Measurements from ENCODE around the gene ALDH9A1. TPM values are rescaled to one million over a fixed set of nuclear protein-coding genes. Genes with fewer than 3 reads are reported as not detected.
"Not testable (repeated sequence)": the region's sequence is repeated elsewhere in the genome, so short reads cannot be mapped to it uniquely, and the experiment has no call there.

The ALDH9A1 gene
- total and polyA plus RNA-seq, 10 of the 15 experiments (the other 5 are each of a cell fraction or from before 2014, with no cell fraction given): 25.7 to 106 (median 36.3) TPM

- TF ChIP-seq ATF3 (IDR thresholded peaks at IDR 0.05; ENCODE audit: borderline replicate concordance, extremely low read depth, low read depth, low read length) (no peak), JUNB (IDR thresholded peaks at IDR 0.05) (no peak), TARDBP (IDR thresholded peaks at IDR 0.05; ENCODE audit: borderline replicate concordance) (no peak), SIX5 (IDR thresholded peaks at IDR 0.05; ENCODE audit: low read depth, low read length, severe bottlenecking) (no peak), IKZF2 (IDR thresholded peaks at IDR 0.05) (no peak), FOXK2 (IDR thresholded peaks at IDR 0.05) (no peak)
Measured at GRCh38 chr1:165641231-165641987, 57.0 kb downstream of the ALDH9A1 start (continued).

- 52% methylated on average over 1 of the region's 1 CpG for WGBS (ENCODE audit: insufficient coverage, insufficient replicate concordance, low lambda C conversion rate, missing lambda C conversion rate)
- no peaks in the 10 kb centered on the region; the same call in 1 of the 2 replicates for H3K79me2 ChIP-seq (ENCODE audit: control insufficient read depth, insufficient read depth, low read length)
- H3K4me1 ChIP-seq (ENCODE audit: control insufficient read depth, insufficient read depth, low read length): peaks cover 27% of the 10 kb centered on the region
- TF ChIP-seq RUNX3 (IDR thresholded peaks at IDR 0.05; ENCODE audit: low read length): peak; percentile 49
- TF ChIP-seq EP300 (IDR thresholded peaks at IDR 0.05; ENCODE audit: borderline replicate concordance in 1 of 2, control insufficient read depth in 1 of 2, low read depth in 2 of 2, low read length in 2 of 2): no peak
- ChIA-PET SMC1A (ENCODE audit: uncharacterized antibody, unreplicated experiment) (interaction anchor here (1.1 to 1.2 kb wide), 2 partner anchors 39 to 41 kb away, joined by 4 read pairs; no protein-coding TSS in a partner anchor), POLR2A (no interaction called here), RAD21 (ENCODE audit: unreplicated experiment) (no interaction called here), CTCF (interaction anchor here (1.4 to 1.5 kb wide), 2 partner anchors 38 to 47 kb away, joined by 3 to 4 read pairs; no protein-coding TSS in a partner anchor)
- H3K27ac ChIP-seq (ENCODE audit: control insufficient read depth, insufficient read depth): no peak overlapping the region
- no peaks in the 10 kb centered on the region for H3K9me3 ChIP-seq (replicated peaks; ENCODE audit: control insufficient read depth, insufficient read depth, low read length)
- ATAC-seq: peak; percentile 13
- no peak for DNase-seq (ENCODE audit: low read depth, low spot score)
- no TSS peak for BruUV-seq (replicated peaks)
- H3K4me2 ChIP-seq (ENCODE audit: control insufficient read depth, insufficient read depth): no peak overlapping the region
- no peak overlapping the region for H2AFZ ChIP-seq (ENCODE audit: control insufficient read depth, low read depth, low read length)
- no peaks in the 10 kb centered on the region for H3K36me3 ChIP-seq (ENCODE audit: control insufficient read depth in 2 of 2, insufficient read depth in 2 of 2, low read length in 1 of 2)
- no peak for FAIRE-seq
- H3K9ac ChIP-seq (ENCODE audit: control insufficient read depth, insufficient read depth, low read length): no peak overlapping the region
- no peaks in the 10 kb centered on the region for H4K20me1 ChIP-seq (ENCODE audit: control insufficient read depth, insufficient read depth)
- intact Hi-C loops (cut with micrococcal nuclease; ENCODE audit: unreplicated experiment) (no loop called here), in situ Hi-C loops (cut with MboI) (no loop called here)
- 0 out of 2 replicates have a peak overlapping the region, but pooled peaks have one; percentile 5 for H3K4me3 ChIP-seq
- no peaks in the 10 kb centered on the region for H3K27me3 ChIP-seq (replicated peaks in 1 of 2; ENCODE audit: control insufficient read depth in 2 of 2, insufficient read depth in 2 of 2, low read length in 1 of 2)
Measured at GRCh38 chr1:165639821-165640623, 58.3 kb downstream of the ALDH9A1 start.

GRCh38 chr1:165638211-165638610 lies 60.2 kb downstream of the ALDH9A1 start:
- POLR2A ChIA-PET; BruUV-seq (replicated peaks): not testable (repeated sequence)

More at GRCh38 chr1:165638211-165638610, 60.2 kb downstream of the ALDH9A1 start:
- in situ Hi-C loops (cut with MboI); H3K4me3 ChIP-seq; H2AFZ ChIP-seq (ENCODE audit: control insufficient read depth, low read depth, low read length); ATAC-seq; H3K36me3 ChIP-seq (ENCODE audit: control insufficient read depth in 2 of 2, insufficient read depth in 2 of 2, low read length in 1 of 2); H3K4me2 ChIP-seq (ENCODE audit: control insufficient read depth, insufficient read depth); H3K79me2 ChIP-seq (ENCODE audit: control insufficient read depth, insufficient read depth, low read length); FAIRE-seq; intact Hi-C loops (cut with micrococcal nuclease; ENCODE audit: unreplicated experiment); H3K27ac ChIP-seq (ENCODE audit: control insufficient read depth, insufficient read depth); RAD21 ChIA-PET (ENCODE audit: unreplicated experiment); DNase-seq (ENCODE audit: low read depth, low spot score); H4K20me1 ChIP-seq (ENCODE audit: control insufficient read depth, insufficient read depth); H3K27me3 ChIP-seq (replicated peaks in 1 of 2; ENCODE audit: control insufficient read depth in 2 of 2, insufficient read depth in 2 of 2, low read length in 1 of 2); H3K9me3 ChIP-seq (replicated peaks; ENCODE audit: control insufficient read depth, insufficient read depth, low read length); H3K9ac ChIP-seq (ENCODE audit: control insufficient read depth, insufficient read depth, low read length): not testable (repeated sequence)
- SMC1A ChIA-PET (ENCODE audit: uncharacterized antibody, unreplicated experiment): interaction anchor here (1.5 kb wide), 1 partner anchor 59 kb away, joined by 4 read pairs; no protein-coding TSS in a partner anchor
- 95% methylated on average over 7 of the region's 7 CpGs for WGBS (ENCODE audit: insufficient coverage, insufficient replicate concordance, low lambda C conversion rate, missing lambda C conversion rate)
- H3K4me1 ChIP-seq (ENCODE audit: control insufficient read depth, insufficient read depth, low read length): peaks cover 30% of the 10 kb centered on the region
- CTCF ChIA-PET: interaction anchor here (1.1 kb wide), 1 partner anchor 46 kb away, joined by 3 read pairs; no protein-coding TSS in a partner anchor

All from GM12878 (cell line).